Measurements from ENCODE around the gene MAPK9.

The MAPK9 gene

DNA sequence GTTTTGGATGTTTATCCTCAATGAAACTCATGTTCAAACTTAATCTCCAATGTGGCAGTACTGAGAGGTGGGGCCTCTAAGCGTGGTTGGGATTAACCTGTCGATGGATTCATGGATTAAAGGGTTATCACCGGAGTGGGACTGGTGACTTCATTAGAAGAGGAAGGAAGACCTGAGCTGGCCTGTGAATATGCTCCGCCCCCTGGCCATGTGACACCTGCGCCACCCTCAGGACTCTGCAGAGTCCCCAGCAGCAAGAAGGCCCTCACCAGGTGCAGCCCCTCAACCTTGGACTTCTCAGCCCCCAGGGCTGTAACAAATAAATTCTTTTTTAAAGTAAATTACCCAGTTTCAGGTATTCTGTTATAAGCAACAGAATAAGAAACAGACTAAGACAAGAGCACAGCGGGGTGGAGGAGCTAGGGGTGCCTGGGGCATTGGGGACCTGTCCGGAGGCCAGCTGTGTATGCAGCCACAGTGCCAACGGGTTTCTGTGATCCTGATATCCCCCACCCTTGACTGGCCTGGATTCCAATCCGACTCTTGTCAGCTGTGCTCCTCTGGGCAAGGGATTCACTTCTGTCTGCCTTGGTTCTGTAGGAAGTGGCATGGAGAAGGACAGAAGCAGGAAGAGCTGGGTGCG lies 3.2 kb upstream of the MAPK9 start:
- DNase-seq (ENCODE audit: low read depth) = no peak

GRCh38 chr5:180294411-180294810 lies 2.5 kb upstream of the MAPK9 start:
- DNase-seq (ENCODE audit: low read depth) = no peak

GRCh38 chr5:180291234-180291940 lies 496 bp downstream of the MAPK9 start:
- no peak for DNase-seq (ENCODE audit: low read depth)

DNA sequence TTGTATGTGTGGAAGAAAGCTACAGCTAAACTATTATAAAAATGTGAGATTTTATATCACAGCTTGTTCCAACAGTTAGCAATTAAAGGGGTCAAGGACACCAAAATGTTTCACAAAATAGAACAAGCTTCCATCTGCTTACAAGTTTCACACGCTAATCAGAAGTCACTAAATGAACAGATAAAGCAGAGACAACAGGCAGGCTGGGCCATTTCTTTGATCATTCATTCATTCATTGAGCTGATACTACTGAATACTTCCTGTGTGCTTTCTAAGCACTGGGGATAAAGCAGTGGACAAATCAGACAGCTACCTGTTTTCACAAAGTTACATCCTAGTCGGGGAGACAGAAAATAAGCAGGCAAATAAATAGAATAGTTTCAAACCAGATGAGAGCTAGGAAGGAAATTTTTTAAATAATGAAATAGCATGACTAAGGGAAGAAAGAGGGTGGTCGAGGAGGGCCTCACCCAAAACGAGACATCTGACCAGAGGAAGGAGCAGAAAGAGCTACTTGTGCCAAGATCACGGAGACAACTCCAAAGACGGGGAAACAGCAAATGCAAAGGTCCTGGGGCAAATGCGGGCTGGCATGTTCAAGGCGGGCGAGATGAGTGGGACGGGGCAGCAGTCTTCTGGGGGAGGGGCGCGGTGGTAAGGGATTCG lies 1.2 kb downstream of the MAPK9 start:
- no peak for DNase-seq (ENCODE audit: low read depth)

- no peak for DNase-seq (ENCODE audit: low read depth)
Measured at GRCh38 chr5:180289966-180290365, 1.9 kb downstream of the MAPK9 start.

- no peak for DNase-seq (ENCODE audit: low read depth)
Measured at GRCh38 chr5:180289433-180289832, 2.5 kb downstream of the MAPK9 start.

- no peak for DNase-seq (ENCODE audit: low read depth)
Measured at GRCh38 chr5:180287868-180288267, 4.0 kb downstream of the MAPK9 start.

- DNase-seq (ENCODE audit: low read depth) = no peak
Measured at GRCh38 chr5:180287404-180287803, 4.5 kb downstream of the MAPK9 start.

DNA sequence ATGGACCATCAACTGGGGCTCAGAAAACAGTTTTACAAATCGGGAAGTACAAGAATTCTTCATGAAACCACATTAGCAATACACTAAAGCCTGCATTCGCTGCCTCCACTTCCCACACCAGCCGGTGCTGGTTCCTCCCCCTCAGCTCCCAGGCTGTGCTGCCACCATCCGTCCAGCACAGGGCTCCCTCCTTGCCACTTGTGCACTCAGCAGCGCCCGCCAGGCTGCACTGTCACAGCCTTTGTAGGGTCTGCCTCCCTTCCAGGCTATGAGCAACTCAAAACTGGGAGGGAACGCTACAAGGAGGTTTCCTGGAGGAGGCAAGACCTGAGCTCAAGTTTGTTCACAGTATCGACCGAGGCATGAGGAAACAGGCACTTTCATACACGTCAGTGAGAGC lies 7.7 kb downstream of the MAPK9 start:
- no peak for DNase-seq (ENCODE audit: low read depth)

DNA sequence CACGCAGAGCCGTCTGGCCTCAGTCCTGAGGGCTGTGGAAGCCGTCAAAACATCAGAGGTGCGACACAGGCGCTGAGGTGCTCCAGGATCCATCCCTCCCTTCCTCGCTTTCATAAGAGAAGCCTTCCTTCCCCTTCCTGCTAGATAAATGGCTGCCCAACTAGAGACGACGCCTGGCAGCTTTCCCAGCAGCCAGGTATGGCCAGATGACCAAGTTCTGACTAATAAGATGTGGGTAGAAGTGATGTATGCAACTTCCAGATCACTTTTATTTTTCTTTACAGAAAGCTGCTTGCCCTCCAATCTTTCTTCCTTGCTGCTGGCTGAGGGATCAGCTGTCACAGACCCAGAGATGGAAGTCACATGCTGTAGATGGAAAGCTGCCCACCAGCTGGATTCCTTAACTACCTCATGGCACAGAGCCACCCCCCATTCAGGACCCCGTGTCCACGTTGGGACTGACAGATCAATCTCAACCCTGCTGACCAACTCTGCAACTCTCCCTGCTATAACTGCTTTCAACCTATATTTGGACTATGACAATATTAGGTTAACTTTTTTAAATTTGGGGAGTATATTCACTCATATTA lies 8.8 kb downstream of the MAPK9 start:
- DNase-seq (ENCODE audit: low read depth) = no peak

DNA sequence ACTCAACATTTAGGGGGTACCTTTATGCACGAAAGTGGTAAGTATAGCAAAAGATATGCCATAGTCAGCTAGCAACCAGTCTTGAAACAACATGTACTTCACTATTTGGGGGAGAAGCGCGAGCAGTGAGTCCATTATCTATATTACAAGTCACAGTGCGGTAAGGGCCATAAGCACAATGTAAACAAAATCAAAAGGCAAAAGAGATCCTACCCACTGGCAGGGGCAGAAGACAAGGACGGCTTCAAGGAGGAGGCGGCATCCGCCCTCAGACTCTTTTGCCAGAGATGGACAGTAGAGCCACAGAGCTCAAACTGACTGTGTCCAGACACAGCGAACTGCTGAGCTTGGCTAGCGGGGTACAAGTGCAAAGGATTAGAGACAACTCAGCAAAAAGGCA lies 9.6 kb downstream of the MAPK9 start:
- DNase-seq (ENCODE audit: low read depth) = no peak

DNA sequence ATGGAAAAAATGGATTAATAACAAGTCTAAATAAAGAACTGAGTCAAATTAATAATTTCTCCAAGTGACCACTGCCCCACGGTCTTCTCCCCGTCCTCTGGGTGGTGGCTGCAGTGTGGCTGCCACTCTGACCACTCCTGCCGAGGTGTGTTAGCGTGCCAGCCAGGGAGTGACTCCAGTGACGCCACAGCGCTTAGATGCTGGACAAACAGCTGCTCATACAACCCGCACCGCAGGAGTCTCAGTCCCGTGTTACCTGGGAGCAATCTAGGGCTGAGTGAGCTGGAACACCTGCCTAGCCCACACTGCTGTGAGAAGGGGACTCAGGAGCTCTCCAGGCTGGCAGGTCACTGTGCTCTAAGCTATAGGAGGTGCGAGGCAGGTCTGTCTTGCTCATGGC lies 10.2 kb downstream of the MAPK9 start:
- DNase-seq (ENCODE audit: low read depth) = no peak

- no peak for DNase-seq (ENCODE audit: low read depth)
Measured at GRCh38 chr5:180274695-180275094, 17.2 kb downstream of the MAPK9 start.

DNA sequence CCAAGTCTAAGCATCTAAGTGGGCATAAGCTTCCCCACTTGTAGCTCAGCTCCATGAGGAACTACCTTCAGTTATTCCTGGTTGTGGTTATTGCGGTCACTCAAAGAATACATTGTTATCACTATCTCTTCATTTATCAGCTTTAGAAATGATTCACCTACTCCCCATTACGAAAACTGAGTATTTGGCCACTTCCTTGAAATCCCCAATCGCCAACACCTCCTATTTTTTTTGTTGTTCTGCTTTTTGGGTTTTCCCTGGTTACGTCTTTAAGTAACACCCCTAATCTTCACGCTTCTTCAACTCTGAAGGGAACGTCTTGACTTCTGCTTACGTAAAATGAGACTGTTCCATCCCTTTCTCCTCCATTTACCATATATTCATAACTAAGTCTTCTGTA lies 20.7 kb downstream of the MAPK9 start:
- DNase-seq (ENCODE audit: low read depth) = no peak

DNA sequence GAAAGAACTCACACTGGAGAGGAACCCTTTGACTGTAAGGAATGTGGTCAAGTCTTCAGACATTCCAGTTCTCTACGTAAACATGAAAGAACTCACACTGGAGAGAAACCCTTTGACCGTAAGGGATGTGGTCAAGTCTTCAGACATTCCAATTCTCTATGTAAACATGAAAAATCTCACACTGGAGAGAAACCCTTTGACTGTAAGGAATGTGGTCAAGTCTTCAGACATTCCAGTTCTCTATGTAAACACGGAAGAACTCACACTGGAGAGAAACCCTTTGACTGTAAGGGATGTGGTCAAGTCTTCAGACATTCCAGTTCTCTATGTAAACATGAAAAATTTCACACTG lies 32.6 kb downstream of the MAPK9 start:
- DNase-seq (ENCODE audit: low read depth) = no peak

- DNase-seq (ENCODE audit: low read depth) = no peak
Measured at GRCh38 chr5:180253036-180253824, 38.7 kb downstream of the MAPK9 start.

DNA sequence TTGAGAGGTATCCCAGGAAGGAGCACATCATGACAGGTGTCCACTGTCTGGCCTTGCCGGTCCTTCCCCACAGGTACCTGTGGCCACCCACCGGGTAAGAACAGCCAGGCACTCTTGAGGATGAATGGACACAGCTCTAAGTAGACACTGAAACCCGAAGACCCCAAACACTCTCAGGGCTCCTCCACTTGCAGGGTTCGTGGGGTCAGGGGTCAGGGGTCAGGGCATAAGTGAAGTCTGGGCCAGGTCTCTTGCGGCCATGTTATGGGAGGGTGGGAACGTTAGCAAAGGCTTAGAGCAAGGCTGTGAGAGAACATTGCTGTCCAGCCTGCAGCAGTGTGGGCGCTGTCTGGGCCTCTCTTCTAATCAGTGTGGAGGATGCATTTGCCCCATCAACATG lies 40.0 kb downstream of the MAPK9 start:
- DNase-seq (ENCODE audit: low read depth) = no peak

- DNase-seq (ENCODE audit: low read depth) = no peak
Measured at GRCh38 chr5:180251141-180251540, 40.7 kb downstream of the MAPK9 start.

DNA sequence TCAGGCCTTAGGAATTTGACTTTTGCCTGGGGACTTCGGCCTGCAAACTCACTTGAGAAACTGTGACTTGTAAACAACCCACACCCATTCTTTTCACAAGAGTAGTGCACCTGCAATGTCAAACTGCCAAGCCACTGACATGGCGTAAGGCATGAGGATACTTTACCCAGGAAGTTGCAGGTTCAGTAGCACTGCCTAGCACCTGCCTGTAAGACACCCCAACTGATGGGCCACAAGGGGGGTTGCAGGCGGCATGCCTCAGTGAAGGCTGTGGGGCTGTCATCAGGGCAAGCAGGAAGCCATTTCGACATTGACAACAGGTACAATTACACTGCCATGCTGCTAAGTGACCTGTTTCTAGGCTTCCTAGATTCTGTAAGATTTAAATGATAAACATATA lies 41.6 kb downstream of the MAPK9 start:
- DNase-seq (ENCODE audit: low read depth) = no peak

- DNase-seq (ENCODE audit: low read depth) = no peak
Measured at GRCh38 chr5:180241600-180241999, 50.3 kb downstream of the MAPK9 start.

- no peak for DNase-seq (ENCODE audit: low read depth)
Measured at GRCh38 chr5:180238631-180239030, 53.3 kb downstream of the MAPK9 start.

- no peak for DNase-seq (ENCODE audit: low read depth)
Measured at GRCh38 chr5:180235846-180236245, 56.0 kb downstream of the MAPK9 start.
